HepG2 (cell line): Measurements from ENCODE around the gene CABLES1. TPM values are rescaled to one million over a fixed set of nuclear protein-coding genes. Genes with fewer than 3 reads are reported as not detected.

Source experiments
- ATAC-seq: fragments of 200-7000 bp; cut with Tn5 transposase; 3 replicates; pipeline ENCODE4 v1.9.1; 2020; ENCODE audit warnings: mild to moderate bottlenecking, moderate library complexity
- BruUV-seq: library from RNA; stranded (reverse); fragments of 400-500 nt; replicated peaks from 2 replicates; lab custom pipeline; 2021; lab: Mats Ljungman, UMichigan
- CTCF ChIA-PET: fragments of 300-600 bp; formaldehyde crosslinking; extraction: SDS; loops from one replicate; lab custom pipeline; 2021; ENCODE audit warnings: low total read pairs, inconsistent platforms, low intra/inter-chr PET ratio; lab: Yijun Ruan, JAX
- POLR2A ChIA-PET: fragments of 350-600 bp; sonication (Branson Sonifier 250); formaldehyde crosslinking; loops from one replicate; lab custom pipeline; 2020; ENCODE audit warnings: antibody characterized with exemption, inconsistent platforms; lab: Yijun Ruan, JAX
- DNase-seq: peaks from one replicate; pipeline ENCODE4 v3.0.0-alpha.2; 2015; ENCODE audit warnings: low spot score
- FAIRE-seq: peaks from 3 replicates; lab custom pipeline; 2011; peaks lifted over from hg19 to GRCh38; lab: Jason Lieb, UNC
- H2AFZ ChIP-seq: one replicate; pipeline ENCODE4 v1.6.1; 2011; ENCODE audit warnings: low read length, inconsistent platforms
- H3K27ac ChIP-seq: fragments of 300-600 bp; 3 replicates; pipeline ENCODE4 v1.8.0; 2011; ENCODE audit warnings: mixed run types, mild to moderate bottlenecking, mixed read lengths, low read length, inconsistent platforms; ENCODE audit not compliant: insufficient read depth; ENCODE audit errors: extremely low read length
- H3K27me3 ChIP-seq, 2 experiments: fragments of 200-600 bp in 1 of 2; 2 replicates in 1 of 2; 3 replicates in 1 of 2; pipeline versions ENCODE4 v1.6.0 to v1.8.0; 2011; ENCODE audit warnings: low read length in 2 of 2, mild to moderate bottlenecking in 2 of 2, moderate library complexity in 2 of 2, inconsistent platforms in 1 of 2; ENCODE audit not compliant: insufficient read depth in 2 of 2, control insufficient read depth in 1 of 2
- H3K36me3 ChIP-seq, 2 experiments: fragments of 200-600 bp in 1 of 2; replicated peaks in 1 of 2; 2 replicates in 1 of 2; 3 replicates in 1 of 2; pipeline versions ENCODE4 v1.5.1 to v1.8.0; 2011; ENCODE audit warnings: low read length in 2 of 2, inconsistent platforms in 1 of 2; ENCODE audit not compliant: insufficient read depth in 2 of 2, control insufficient read depth in 1 of 2
- H3K4me1 ChIP-seq: 2 replicates; pipeline ENCODE4 v1.5.1; 2012; ENCODE audit warnings: low read length, inconsistent platforms; ENCODE audit not compliant: insufficient read depth
- H3K4me2 ChIP-seq: 2 replicates; pipeline ENCODE4 v1.6.0; 2011; ENCODE audit warnings: low read depth, low read length, inconsistent platforms
- H3K4me3 ChIP-seq, 3 experiments: fragments of 200-600 bp in 1 of 3; sonication (generic), shearing (Covaris generic) in 1 of 3; replicated peaks in 1 of 3; 2 replicates each; pipeline ENCODE4 v1.5.1; 2011 to 2016; ENCODE audit warnings: low read length in 3 of 3, inconsistent platforms in 2 of 3, low read depth in 2 of 3, mild to moderate bottlenecking in 2 of 3, control low read depth in 1 of 3, mixed read lengths in 1 of 3; ENCODE audit not compliant: insufficient read depth in 1 of 3
- H3K79me2 ChIP-seq: one replicate; pipeline ENCODE4 v1.6.1; 2011; ENCODE audit warnings: low read length, inconsistent platforms; ENCODE audit not compliant: insufficient read depth
- H3K9ac ChIP-seq: 2 replicates; pipeline ENCODE4 v1.6.0; 2011; ENCODE audit warnings: mild to moderate bottlenecking, low read depth, low read length, inconsistent platforms; ENCODE audit not compliant: insufficient read depth
- H3K9me3 ChIP-seq: 2 replicates; pipeline ENCODE4 v1.5.1; 2012; ENCODE audit warnings: mild to moderate bottlenecking, low read length
- H4K20me1 ChIP-seq: 2 replicates; pipeline ENCODE4 v1.6.0; 2011; ENCODE audit warnings: inconsistent platforms, mild to moderate bottlenecking, low read length, moderate library complexity; ENCODE audit not compliant: insufficient read depth
- GPN1 ChIP-seq: sonication (generic); formaldehyde crosslinking; IDR thresholded peaks from 2 replicates; pipeline ENCODE4 v1.5.1; 2020; ENCODE audit warnings: missing genetic modification reagents, borderline replicate concordance
- NFE2L2 ChIP-seq: fragments of 150-350 bp; IDR thresholded peaks from 2 replicates; pipeline ENCODE4 v1.6.1; 2014; ENCODE audit warnings: low read length
- ZNF10 ChIP-seq: sonication (generic); formaldehyde crosslinking; IDR thresholded peaks from 2 replicates; pipeline ENCODE4 v1.4.0; 2020; ENCODE audit warnings: mild to moderate bottlenecking, low read depth, missing genetic modification reagents, borderline replicate concordance
- WGBS: methylation state at CpG from one replicate; pipeline ENCODE4 v1.1.6; 2017; ENCODE audit warnings: low lambda C conversion rate; 5-methylcytosine and 5-hydroxymethylcytosine counted together
- in situ Hi-C: cut with HindIII; loops from 2 replicates; pipeline ENCODE4 v1.10.0; 2017; ENCODE audit warnings: low pct_unique_long_range_greater_than_20kb; ENCODE audit not compliant: extremely low pct_ligation_motif_present
- intact Hi-C: fragments of 100-400 bp; cut with micrococcal nuclease; formaldehyde crosslinking; loops from one replicate; pipeline ENCODE4 v1.10.0; 2022; ENCODE audit not compliant: unreplicated experiment
- polyA plus RNA-seq, 8 experiments: library from polyadenylated mRNA; depleted of rRNA in 3 of 8; stranded (reverse) in 7 of 8; unstranded in 1 of 8; fragments of >200 nt; fragmentation: Illumina TruSeq in 4 of 8; extraction: Trizol in 4 of 8; gene quantifications; 2 replicates each; pipeline versions ENCODE4 v1.2.1 to v1.2.3, GENCODE V29; 2011 to 2016; ENCODE audit warnings: low read depth in 4 of 8, missing spikeins in 1 of 8, mixed read lengths in 1 of 8; ENCODE audit not compliant: insufficient read depth in 1 of 8
- total RNA-seq, 5 experiments: library from RNA; depleted of rRNA; stranded (reverse); fragments of >200 nt; fragmentation: Illumina TruSeq; extraction: Trizol; gene quantifications; 2 replicates each; pipeline ENCODE4 v1.2.3, GENCODE V29; 2016; ENCODE audit warnings: low read depth in 1 of 5
- TF ChIP-seq, protein P1 (sequence below): sonication (generic); formaldehyde crosslinking; IDR thresholded peaks from 2 replicates; pipeline ENCODE4 v1.4.0; 2020; ENCODE audit warnings: missing genetic modification reagents

CABLES1 gene
- total and polyA plus RNA-seq, 2 of the 13 experiments (the other 11 are each of a cell fraction or from before 2014, with no cell fraction given): 14.7 to 25.8 TPM

DNA sequence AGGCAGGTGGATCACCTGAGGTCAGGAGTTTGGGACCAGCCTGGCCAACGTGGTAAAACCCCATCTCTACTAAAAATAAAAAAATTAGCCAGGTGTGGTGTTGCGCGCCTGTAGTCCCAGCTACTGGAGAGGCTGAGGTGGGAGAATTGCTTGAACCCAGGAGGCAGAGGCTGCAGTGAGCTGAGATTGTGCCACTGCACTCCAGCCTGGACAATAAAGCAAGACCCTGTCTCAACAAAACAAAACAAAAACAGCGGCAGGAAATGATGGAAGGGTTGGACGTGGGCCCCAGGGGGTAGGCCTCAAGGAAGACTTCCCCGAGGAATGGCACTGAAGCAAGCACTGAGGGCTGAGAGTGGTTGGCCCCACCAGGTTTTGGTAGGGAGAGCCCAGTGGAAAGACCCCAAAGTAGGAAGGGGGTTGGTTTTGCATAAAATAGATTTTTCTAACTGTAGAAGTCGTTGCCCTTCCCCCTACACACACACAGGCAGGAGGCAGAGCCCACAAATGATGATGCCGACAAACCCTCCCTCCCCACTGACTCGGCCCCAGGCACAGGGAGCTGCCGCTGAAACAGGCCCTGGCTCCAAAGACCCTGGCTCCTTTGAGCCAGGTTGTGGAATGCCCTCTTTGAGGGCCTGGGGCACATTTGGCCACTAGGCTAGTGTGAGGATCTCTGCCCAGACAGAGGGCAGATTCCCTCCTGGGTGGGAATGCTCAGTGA is 104.8 kb downstream of the CABLES1 start (continued):
- TF ChIP-seq, protein P1, sequence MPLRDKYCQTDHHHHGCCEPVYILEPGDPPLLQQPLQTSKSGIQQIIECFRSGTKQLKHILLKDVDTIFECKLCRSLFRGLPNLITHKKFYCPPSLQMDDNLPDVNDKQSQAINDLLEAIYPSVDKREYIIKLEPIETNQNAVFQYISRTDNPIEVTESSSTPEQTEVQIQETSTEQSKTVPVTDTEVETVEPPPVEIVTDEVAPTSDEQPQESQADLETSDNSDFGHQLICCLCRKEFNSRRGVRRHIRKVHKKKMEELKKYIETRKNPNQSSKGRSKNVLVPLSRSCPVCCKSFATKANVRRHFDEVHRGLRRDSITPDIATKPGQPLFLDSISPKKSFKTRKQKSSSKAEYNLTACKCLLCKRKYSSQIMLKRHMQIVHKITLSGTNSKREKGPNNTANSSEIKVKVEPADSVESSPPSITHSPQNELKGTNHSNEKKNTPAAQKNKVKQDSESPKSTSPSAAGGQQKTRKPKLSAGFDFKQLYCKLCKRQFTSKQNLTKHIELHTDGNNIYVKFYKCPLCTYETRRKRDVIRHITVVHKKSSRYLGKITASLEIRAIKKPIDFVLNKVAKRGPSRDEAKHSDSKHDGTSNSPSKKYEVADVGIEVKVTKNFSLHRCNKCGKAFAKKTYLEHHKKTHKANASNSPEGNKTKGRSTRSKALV (CRISPR knock-in tag): no peak
- TF ChIP-seq ZNF10 (CRISPR knock-in tag): no peak

DNA sequence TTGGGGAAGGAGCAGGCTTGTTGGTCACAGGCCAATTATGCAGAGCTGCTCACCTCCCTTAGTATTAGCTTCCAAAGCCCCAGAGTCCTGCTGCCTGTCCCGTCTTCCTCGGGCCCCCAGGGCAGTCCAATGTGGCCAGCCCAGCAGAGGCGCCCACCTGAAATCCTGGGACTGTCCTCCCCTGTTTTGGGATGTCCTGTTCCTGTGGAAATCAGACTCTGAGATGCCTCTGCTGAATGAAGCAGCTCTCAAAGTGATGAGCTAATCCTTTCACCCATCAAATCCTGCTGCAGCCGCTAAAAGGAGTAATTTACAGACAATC is 105.3 kb downstream of the CABLES1 start:
- no peak for TF ChIP-seq GPN1
- TF ChIP-seq NFE2L2: no peak

More for the DNA sequence above, 105.3 kb downstream of the CABLES1 start:
- no peaks in the 10 kb centered on the region for H3K79me2 ChIP-seq
- DNase-seq: no peak
- no peak overlapping the region for H3K4me3 ChIP-seq
- H2AFZ ChIP-seq: no peak overlapping the region
- BruUV-seq: no TSS peak
- no peak overlapping the region for H3K4me2 ChIP-seq
- ChIA-PET CTCF (no interaction called here), POLR2A (no interaction called here)
- H3K9me3 ChIP-seq: no peaks in the 10 kb centered on the region
- no peaks in the 10 kb centered on the region for H4K20me1 ChIP-seq
- 100% methylated on average over 1 of the region's 4 CpGs for WGBS
- no peaks in the 10 kb centered on the region for H3K27me3 ChIP-seq
- in situ Hi-C loops: no loop called here
- intact Hi-C loops: loop anchor here (5.0 kb wide), 1 partner anchor 137 kb away; no protein-coding TSS in a partner anchor
- H3K4me1 ChIP-seq: peaks cover 14% of the 10 kb centered on the region
- peaks cover 15 to 47% of the 10 kb centered on the region in 2 experiments for H3K36me3 ChIP-seq
- ATAC-seq: no peak
- no peak overlapping the region for H3K27ac ChIP-seq
- no peak for FAIRE-seq
- H3K9ac ChIP-seq: no peak overlapping the region
